ENCODE measurements around the gene SCN4B.
A peak's percentile ranks its signal among the peaks of the same experiment; 100 is the strongest.

Gene SCN4B

GRCh38 chr11:118152020-118152551, 537 bp downstream of the SCN4B start:
- DNase-seq (ENCODE audit: low spot score) = no peak

GRCh38 chr11:118151431-118151830, 1.2 kb downstream of the SCN4B start:
- no peak for DNase-seq (ENCODE audit: low spot score)

- no peak for DNase-seq (ENCODE audit: low spot score)
Measured at GRCh38 chr11:118149493-118149892, 3.1 kb downstream of the SCN4B start.

GRCh38 chr11:118148856-118149255, 3.8 kb downstream of the SCN4B start:
- DNase-seq (ENCODE audit: low spot score) = no peak

GRCh38 chr11:118148240-118148639, 4.4 kb downstream of the SCN4B start:
- no peak for DNase-seq (ENCODE audit: low spot score)

- no peak for DNase-seq (ENCODE audit: low spot score)
Measured at GRCh38 chr11:118147502-118147901, 5.1 kb downstream of the SCN4B start.

- no peak for DNase-seq (ENCODE audit: low spot score)
Measured at GRCh38 chr11:118146554-118146953, 6.1 kb downstream of the SCN4B start.

- peak; percentile 86 for DNase-seq (ENCODE audit: low spot score)
Measured at GRCh38 chr11:118145285-118146227, 7.1 kb downstream of the SCN4B start.

GRCh38 chr11:118144301-118145268, 8.0 kb downstream of the SCN4B start:
- DNase-seq (ENCODE audit: low spot score) = no peak

- DNase-seq (ENCODE audit: low spot score) = no peak
Measured at GRCh38 chr11:118143661-118144185, 8.9 kb downstream of the SCN4B start.

GRCh38 chr11:118142809-118143208, 9.8 kb downstream of the SCN4B start:
- no peak for DNase-seq (ENCODE audit: low spot score)

- no peak for DNase-seq (ENCODE audit: low spot score)
Measured at GRCh38 chr11:118142081-118142480, 10.5 kb downstream of the SCN4B start.

- no peak for DNase-seq (ENCODE audit: low spot score)
Measured at GRCh38 chr11:118139578-118139977, 13.0 kb downstream of the SCN4B start.

GRCh38 chr11:118138839-118139420, 13.7 kb downstream of the SCN4B start:
- DNase-seq (ENCODE audit: low spot score) = no peak

GRCh38 chr11:118136801-118137200, 15.8 kb downstream of the SCN4B start:
- DNase-seq (ENCODE audit: low spot score) = no peak

GRCh38 chr11:118136341-118136740, 16.3 kb downstream of the SCN4B start:
- DNase-seq (ENCODE audit: low spot score) = no peak

- no peak for DNase-seq (ENCODE audit: low spot score)
Measured at GRCh38 chr11:118135796-118136165, 16.8 kb downstream of the SCN4B start.

GRCh38 chr11:118135051-118135795, 17.4 kb downstream of the SCN4B start:
- no peak for DNase-seq (ENCODE audit: low spot score)

GRCh38 chr11:118133816-118134215, 18.8 kb downstream of the SCN4B start:
- no peak for DNase-seq (ENCODE audit: low spot score)

- no peak for DNase-seq (ENCODE audit: low spot score)
Measured at GRCh38 chr11:118132385-118133151, 20.1 kb downstream of the SCN4B start.

All from CD4-positive, alpha-beta T cell treated with Interleukin-6 at 100 ng/mL for 8 hours (primary cell).